AG10803 (cell line): ENCODE data around the gene RASIP1.
A peak's percentile ranks its signal among the peaks of the same experiment; 100 is the strongest.

Source experiments
- DNase-seq: peaks from one replicate; pipeline ENCODE4 v3.0.0; 2010; ENCODE audit warnings: low read depth
- H3K4me3 ChIP-seq: 2 replicates; pipeline ENCODE4 v1.5.1; 2011; ENCODE audit warnings: mild to moderate bottlenecking, low read length, control low read depth
- TF ChIP-seq, protein P1 (sequence below): conservative IDR thresholded peaks from 2 replicates; pipeline ENCODE4 v1.5.1; 2011; ENCODE audit warnings: mild to moderate bottlenecking, low read length, control low read depth, inconsistent platforms

RASIP1 gene

DNA sequence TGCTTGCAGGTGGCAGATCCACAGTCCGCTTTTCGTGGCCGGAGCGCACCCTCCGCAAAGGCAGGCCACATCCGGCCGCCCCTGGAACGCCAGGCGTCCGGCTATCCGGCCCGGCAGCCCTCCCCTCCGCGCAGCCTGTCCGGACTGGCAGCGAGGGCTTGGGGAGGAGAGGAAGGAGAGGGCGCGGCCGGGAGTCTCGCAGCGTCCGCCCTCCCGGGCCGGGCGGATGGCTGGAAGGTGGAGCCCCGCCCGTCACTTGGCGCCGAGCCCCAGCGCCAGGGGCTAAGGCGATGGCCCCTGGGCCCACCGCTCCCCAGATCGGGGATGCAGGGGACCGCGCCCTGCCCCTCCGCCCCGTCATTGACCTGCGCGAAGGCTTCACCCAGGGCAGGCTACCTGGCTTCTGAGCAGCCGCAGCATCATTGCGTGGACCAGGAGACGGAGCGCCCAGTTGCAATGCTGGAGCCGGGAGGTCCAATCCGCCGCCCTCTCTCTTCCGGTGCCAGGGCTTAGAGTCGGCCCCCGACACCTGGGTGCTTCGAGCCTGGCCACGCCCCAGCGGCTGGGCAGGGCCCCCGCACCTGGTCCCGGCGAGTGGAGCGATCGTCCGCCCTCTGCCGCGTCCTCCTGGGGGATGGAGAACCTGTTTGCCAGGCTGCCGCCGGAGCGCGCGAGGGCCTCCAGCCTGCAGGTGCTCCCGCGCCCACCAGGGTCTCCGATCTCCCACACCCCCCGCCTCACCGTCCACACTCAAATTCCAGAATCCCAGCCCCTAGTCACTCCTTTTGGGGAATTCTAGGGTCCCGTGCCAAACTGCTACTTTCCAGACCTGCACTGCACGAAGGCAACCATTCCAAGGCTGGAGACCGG is 12.3 kb upstream of the RASIP1 start, which contains the start of gene FUT1:
TSS of gene FUT1 (minus strand) at position 146 of the 870 bp plus-strand sequence. CDS start 1,360 bp downstream, outside the sequence.
- DNase-seq = peak; percentile 24
- H3K4me3 ChIP-seq = peak within 1 kb of the TSS; percentile 32
- TF ChIP-seq, protein P1, sequence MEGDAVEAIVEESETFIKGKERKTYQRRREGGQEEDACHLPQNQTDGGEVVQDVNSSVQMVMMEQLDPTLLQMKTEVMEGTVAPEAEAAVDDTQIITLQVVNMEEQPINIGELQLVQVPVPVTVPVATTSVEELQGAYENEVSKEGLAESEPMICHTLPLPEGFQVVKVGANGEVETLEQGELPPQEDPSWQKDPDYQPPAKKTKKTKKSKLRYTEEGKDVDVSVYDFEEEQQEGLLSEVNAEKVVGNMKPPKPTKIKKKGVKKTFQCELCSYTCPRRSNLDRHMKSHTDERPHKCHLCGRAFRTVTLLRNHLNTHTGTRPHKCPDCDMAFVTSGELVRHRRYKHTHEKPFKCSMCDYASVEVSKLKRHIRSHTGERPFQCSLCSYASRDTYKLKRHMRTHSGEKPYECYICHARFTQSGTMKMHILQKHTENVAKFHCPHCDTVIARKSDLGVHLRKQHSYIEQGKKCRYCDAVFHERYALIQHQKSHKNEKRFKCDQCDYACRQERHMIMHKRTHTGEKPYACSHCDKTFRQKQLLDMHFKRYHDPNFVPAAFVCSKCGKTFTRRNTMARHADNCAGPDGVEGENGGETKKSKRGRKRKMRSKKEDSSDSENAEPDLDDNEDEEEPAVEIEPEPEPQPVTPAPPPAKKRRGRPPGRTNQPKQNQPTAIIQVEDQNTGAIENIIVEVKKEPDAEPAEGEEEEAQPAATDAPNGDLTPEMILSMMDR = no peak

DNA sequence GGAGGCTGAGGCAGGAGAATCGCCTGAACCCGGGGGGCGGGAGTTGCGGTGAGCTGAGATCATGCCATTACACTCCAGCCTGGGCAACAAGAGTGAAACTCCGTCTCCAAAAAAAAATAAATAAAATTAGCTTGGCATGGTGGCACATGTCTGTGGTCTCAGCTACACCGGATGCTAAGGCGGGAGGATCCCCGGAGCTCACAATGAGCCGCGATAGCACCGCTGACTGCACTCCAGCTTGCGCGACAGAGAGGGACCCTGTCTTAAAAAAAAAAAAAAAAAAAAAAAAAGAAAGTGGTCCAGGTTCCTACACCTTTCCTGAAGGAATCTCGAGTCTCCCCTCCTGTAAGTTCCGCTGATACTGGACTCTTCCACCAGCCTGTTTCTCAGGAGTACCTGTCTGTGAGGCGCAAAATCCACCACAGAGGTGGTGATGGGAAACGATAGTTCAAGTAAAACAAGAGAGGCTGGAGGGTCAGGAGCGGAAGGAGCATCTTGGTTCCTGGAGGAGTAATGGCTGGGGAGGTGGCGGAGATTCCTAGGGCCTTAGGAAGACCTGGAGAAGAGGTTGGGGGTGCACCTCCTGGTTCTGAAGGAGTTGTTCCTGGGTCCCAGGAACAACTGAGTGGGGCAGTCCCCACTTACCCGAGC is 11.6 kb upstream of the RASIP1 start:
- no peak for DNase-seq
- H3K4me3 ChIP-seq = peak overlapping the region; percentile 32
- TF ChIP-seq, protein P1 = no peak

DNA sequence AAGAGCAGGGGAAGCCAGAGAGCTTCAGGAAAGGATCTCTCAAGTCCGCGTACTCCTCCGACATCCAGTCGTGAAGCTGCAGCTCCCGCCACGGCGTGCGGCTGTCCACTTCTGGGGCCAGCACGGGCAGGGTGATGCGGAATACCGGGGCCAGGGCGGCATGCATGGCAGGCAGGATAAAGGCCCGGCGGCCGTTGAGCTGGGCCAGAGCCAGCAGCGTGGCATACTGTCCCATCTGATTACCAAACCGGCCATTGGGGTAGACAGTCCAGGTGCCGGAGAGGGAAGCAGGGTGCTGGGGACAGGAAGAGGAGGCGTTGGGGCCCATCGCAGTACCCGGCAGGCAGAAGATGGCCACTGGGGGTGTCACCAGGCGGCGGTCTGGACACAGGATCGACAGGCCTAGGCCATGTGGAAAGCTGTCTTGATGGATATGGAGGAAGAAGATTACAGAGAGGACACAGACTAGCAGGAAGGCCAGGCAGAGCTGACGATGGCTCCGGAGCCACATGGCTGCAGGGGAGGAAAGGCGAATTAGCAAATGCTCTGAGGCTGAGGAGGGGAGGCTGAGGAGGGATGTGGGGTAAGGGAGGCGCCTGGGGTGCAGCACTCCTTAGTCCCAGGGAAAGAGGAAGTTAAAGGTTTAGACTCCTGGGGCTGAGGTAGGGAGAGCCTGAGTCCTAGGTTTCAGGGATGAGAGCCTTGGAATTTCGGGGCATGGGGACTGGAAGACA is 10.5 kb upstream of the RASIP1 start:
- TF ChIP-seq, protein P1 = no peak
- no peak for DNase-seq
- H3K4me3 ChIP-seq = no peak overlapping the region

DNA sequence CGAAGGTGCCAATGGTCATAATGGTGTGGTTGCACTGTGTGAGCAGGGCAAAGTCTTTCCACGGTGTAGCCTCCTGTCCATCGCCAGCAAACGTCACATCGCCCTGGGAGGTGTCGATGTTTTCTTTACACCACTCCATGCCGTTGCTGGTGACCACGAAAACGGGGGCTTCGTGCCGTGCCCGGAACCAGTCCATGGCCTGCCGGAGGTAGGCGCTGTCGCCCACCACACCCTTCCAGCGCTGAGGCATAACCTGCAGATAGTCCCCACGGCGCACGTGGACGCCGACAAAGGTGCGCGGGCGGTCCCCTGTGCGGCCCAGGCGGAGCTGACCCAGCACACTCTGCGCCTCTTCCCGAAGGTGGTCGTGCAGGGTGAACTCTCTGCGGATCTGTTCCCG is 9.9 kb upstream of the RASIP1 start:
- TF ChIP-seq, protein P1 = no peak
- DNase-seq = no peak
- H3K4me3 ChIP-seq = no peak overlapping the region

DNA sequence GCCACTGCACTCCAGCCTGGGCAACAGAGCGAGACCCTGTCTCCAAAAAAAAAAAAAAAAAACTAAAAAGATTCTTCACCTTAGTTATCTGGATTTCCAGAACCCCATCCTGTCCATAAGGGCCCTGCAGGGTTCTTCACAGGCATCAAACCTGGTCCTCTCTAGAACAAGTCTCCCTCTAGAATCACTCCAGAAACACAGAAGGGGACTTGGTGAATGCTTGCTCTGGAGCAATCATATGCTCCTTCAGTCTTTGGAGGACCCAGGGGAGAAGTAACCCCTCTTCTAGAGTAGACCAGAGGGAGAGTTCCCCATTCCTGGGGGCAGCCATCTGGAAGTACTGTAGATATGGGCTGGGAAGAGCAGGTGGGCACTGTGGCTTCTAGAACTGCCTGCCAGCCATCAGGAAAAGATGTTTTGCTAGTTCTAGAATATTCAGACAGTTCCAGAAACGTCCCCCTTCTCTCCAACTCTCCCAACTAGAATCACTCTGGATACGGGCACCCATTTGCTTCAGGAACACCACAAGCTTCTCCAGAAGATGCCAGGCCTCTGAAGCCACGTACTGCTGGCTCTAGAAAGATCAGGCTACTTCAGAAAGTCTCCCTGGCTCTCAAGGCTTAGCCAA is 9.3 kb upstream of the RASIP1 start:
- H3K4me3 ChIP-seq = no peak overlapping the region
- DNase-seq = no peak
- TF ChIP-seq, protein P1 = no peak

DNA sequence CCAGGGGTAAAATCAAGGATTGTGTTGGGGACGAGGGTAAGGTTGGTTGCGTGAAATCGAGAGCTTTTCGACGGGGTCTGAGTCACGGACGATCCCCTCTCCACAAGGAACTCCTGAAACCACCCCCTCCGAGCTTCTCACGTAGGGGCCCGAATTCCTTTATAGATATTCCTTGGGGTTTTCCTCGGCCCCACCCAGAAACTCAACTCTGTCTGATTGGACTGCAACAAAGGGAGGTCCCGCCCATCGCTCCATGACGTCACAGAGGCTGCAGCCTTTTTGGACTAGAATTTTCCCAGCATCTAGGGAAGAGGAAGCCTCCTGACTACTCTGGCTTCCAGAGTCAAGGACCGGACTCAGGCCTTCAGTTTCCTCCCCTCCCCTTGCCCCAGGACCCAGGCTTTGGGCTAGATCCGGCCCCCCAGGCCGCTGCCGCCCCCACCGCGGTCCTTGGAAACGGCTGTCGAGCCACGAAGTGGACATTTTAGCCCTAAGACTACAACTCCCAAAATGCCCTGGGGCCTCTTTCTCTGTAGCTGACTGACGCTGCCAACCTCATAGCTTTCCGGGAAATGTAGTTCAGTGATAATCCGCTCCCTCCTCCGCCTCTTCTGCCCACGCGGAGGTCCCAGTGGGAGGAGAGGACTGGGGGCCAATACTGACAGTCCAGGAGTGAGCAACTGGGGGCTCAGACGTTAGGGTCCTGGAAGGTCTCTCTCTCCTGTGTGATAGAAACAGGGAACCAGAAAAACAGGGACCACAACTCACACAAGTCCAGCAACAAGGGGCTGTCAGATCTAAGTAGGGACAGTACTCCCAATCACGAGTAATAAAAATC is 6.5 kb upstream of the RASIP1 start, which contains the start of gene IZUMO1:
TSS of gene IZUMO1 (minus strand) at position 172 of the 838 bp plus-strand sequence. CDS start 1,050 bp downstream, outside the sequence.
- DNase-seq = peak; percentile 67
- TF ChIP-seq, protein P1 = no peak
- peak within 1 kb of the TSS; percentile 59 for H3K4me3 ChIP-seq
